GM23248 (cell line): ENCODE data around the gene SLC22A14. TPM values are rescaled to one million over a fixed set of nuclear protein-coding genes. Genes with fewer than 3 reads are reported as not detected.

Experiments
- DNase-seq: peaks from one replicate; pipeline ENCODE4 v3.0.0-alpha.2; 2015
- H2AFZ ChIP-seq: fragments of 200-600 bp; sonication (generic); 2 replicates; pipeline ENCODE4 v1.6.1; 2016; ENCODE audit warnings: antibody characterized with exemption
- H3F3A ChIP-seq: fragments of 200-600 bp; sonication (generic); 2 replicates; pipeline ENCODE4 v1.6.1; 2016; ENCODE audit warnings: mild to moderate bottlenecking, antibody characterized with exemption, mixed run types; ENCODE audit not compliant: insufficient read depth
- H3K27ac ChIP-seq: fragments of 200-600 bp; sonication (generic); 2 replicates; pipeline ENCODE4 v1.5.1; 2016; ENCODE audit warnings: mild to moderate bottlenecking
- H3K27me3 ChIP-seq: fragments of 200-600 bp; sonication (generic); replicated peaks from 2 replicates; pipeline ENCODE4 v1.6.1; 2016; ENCODE audit warnings: mild to moderate bottlenecking; ENCODE audit not compliant: insufficient read depth
- H3K36me3 ChIP-seq: fragments of 200-600 bp; sonication (generic); 2 replicates; pipeline ENCODE4 v1.6.1; 2016; ENCODE audit warnings: low read depth, mild to moderate bottlenecking
- H3K4me1 ChIP-seq: fragments of 200-600 bp; sonication (generic); 2 replicates; pipeline ENCODE4 v1.6.1; 2016; ENCODE audit warnings: mild to moderate bottlenecking; ENCODE audit not compliant: insufficient read depth
- H3K4me2 ChIP-seq: fragments of 200-600 bp; sonication (generic); one replicate; pipeline ENCODE4 v1.6.1; 2016; ENCODE audit warnings: mild to moderate bottlenecking; ENCODE audit not compliant: unreplicated experiment
- H3K4me3 ChIP-seq: fragments of 200-600 bp; sonication (generic); 2 replicates; pipeline ENCODE4 v1.5.1; 2016; ENCODE audit warnings: mild to moderate bottlenecking
- H3K79me2 ChIP-seq: fragments of 200-600 bp; sonication (generic); 2 replicates; pipeline ENCODE4 v1.6.1; 2016; ENCODE audit warnings: mild to moderate bottlenecking; ENCODE audit not compliant: insufficient read depth
- H3K9ac ChIP-seq: fragments of 200-600 bp; sonication (generic); 2 replicates; pipeline ENCODE4 v1.6.1; 2016; ENCODE audit warnings: mild to moderate bottlenecking
- H3K9me2 ChIP-seq: fragments of 200-600 bp; sonication (generic); 2 replicates; pipeline ENCODE4 v1.6.1; 2016; ENCODE audit warnings: mixed run types, mild to moderate bottlenecking, moderate library complexity; ENCODE audit not compliant: insufficient read depth
- H3K9me3 ChIP-seq: fragments of 200-600 bp; sonication (generic); one replicate; pipeline ENCODE4 v1.6.1; 2017; ENCODE audit warnings: low read depth
- H4K20me1 ChIP-seq: fragments of 200-600 bp; sonication (generic); 2 replicates; pipeline ENCODE4 v1.6.0; 2016; ENCODE audit not compliant: insufficient read depth
- EZH2 ChIP-seq: fragments of 200-600 bp; sonication (generic); IDR thresholded peaks from 2 replicates; pipeline ENCODE4 v1.6.1; 2018; ENCODE audit warnings: antibody characterized with exemption, mild to moderate bottlenecking; ENCODE audit not compliant: insufficient read depth, poor library complexity, severe bottlenecking
- EZH2phosphoT487 ChIP-seq: fragments of 200-600 bp; sonication (generic); IDR thresholded peaks from 2 replicates; pipeline ENCODE4 v1.6.1; 2018; ENCODE audit warnings: antibody characterized with exemption, moderate library complexity, mild to moderate bottlenecking, low read depth; ENCODE audit not compliant: insufficient read depth
- WGBS, 2 experiments: methylation state at CpG; one replicate each; pipeline ENCODE4 v1.1.6; 2015 to 2017; ENCODE audit warnings: low lambda C conversion rate in 2 of 2, low coverage in 1 of 2; ENCODE audit errors: missing lambda C conversion rate in 2 of 2; 5-methylcytosine and 5-hydroxymethylcytosine counted together
- in situ Hi-C: fragments of 300-500 bp; cut with MboI; formaldehyde crosslinking; loops from 2 replicates; pipeline ENCODE4 v1.15.0; 2020
- polyA plus RNA-seq: library from polyadenylated mRNA; unstranded; fragments of >200 nt; fragmentation: Nextera tagmentation; extraction: Ambion mirVana; gene quantifications from 2 replicates; pipeline ENCODE4 v1.2.1, GENCODE V29; 2016
- small RNA-seq: library from RNA; depleted of rRNA; stranded (forward); fragments of <200 nt; gene quantifications from one replicate; pipeline ENCODE3, GENCODE V24; 2014; ENCODE audit warnings: low read depth, low replicate concordance
- total RNA-seq: library from RNA; depleted of rRNA; stranded (reverse); fragments of >200 nt; shearing (Covaris generic); gene quantifications from 2 replicates; pipeline ENCODE4 v1.2.3, GENCODE V29; 2014; rRNA removed

Gene SLC22A14
- total and polyA plus RNA-seq, 2 experiments from 2014 or later = 0.08 TPM; not detected in 1

DNA sequence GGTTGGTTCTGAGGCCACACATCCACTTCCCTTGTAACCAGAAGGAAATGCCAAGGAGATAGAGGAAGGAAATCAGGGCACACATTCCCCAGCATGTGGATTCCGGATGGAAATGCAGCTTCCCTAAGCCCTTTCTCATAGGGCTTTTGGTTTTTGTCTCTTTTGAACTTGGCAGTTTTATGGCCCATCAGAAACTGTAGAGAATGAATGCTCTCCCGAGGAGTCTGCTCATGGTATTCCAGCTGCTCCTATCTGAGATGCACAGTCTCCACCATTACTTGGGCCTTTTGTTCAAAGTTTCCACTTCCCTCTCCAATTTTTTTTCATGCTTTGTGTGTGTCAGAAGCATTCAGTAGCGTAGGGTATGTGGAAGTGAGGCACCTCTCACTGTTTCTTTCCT is 85.7 kb downstream of the SLC22A14 start:
- H3K4me3 ChIP-seq = no peak overlapping the region
- H3K9ac ChIP-seq = no peak overlapping the region
- no peaks in the 10 kb centered on the region for H3K79me2 ChIP-seq
- no peaks in the 10 kb centered on the region for H3K4me1 ChIP-seq
- H3K9me2 ChIP-seq = no peaks in the 10 kb centered on the region
- no peak overlapping the region for H2AFZ ChIP-seq
- no peaks in the 10 kb centered on the region for H3K27me3 ChIP-seq
- 72 to 73% methylated on average over 3 of the region's 3 CpGs for WGBS, 2 experiments
- TF ChIP-seq EZH2 (no peak), EZH2phosphoT487 (no peak)
- no peak overlapping the region for H3K4me2 ChIP-seq
- in situ Hi-C loops = no loop called here
- H4K20me1 ChIP-seq = no peaks in the 10 kb centered on the region
- H3K27ac ChIP-seq = no peak overlapping the region
- no peaks in the 10 kb centered on the region for H3F3A ChIP-seq
- no peak for DNase-seq
- H3K9me3 ChIP-seq = no peaks in the 10 kb centered on the region
- no peaks in the 10 kb centered on the region for H3K36me3 ChIP-seq

Small RNA genes within 50 kb of the gene (small RNA-seq; reads per million reads assigned to genes)
- gene RNU6-235P = not detected

Other genes with a start within 250 kb of the SLC22A14 start
- not detected in 2 replicates for gene DLEC1, start 243.1 kb upstream of the SLC22A14 start, total RNA-seq
- gene DLEC1, start 243.1 kb upstream of the SLC22A14 start, polyA plus RNA-seq = 0.15 TPM in 1 of 2 replicates, not detected in the other
- 18.7 and 32.9 TPM in 2 replicates for gene ACAA1, start 145.2 kb upstream of the SLC22A14 start, total RNA-seq
- 49.3 and 50.5 TPM in 2 replicates for gene ACAA1, start 145.2 kb upstream of the SLC22A14 start, polyA plus RNA-seq
- 6.7 and 8.6 TPM in 2 replicates for gene MYD88, start 143.6 kb upstream of the SLC22A14 start, total RNA-seq
- 32.1 and 33.3 TPM in 2 replicates for gene MYD88, start 143.6 kb upstream of the SLC22A14 start, polyA plus RNA-seq
- 29.5 and 40.0 TPM in 2 replicates for gene OXSR1, start 116.8 kb upstream of the SLC22A14 start, total RNA-seq
- 15.0 and 17.1 TPM in 2 replicates for gene OXSR1, start 116.8 kb upstream of the SLC22A14 start, polyA plus RNA-seq
- 0.38 and 0.86 TPM in 2 replicates for gene SLC22A13, start 16.5 kb upstream of the SLC22A14 start, total RNA-seq
- gene SLC22A13, start 16.5 kb upstream of the SLC22A14 start, polyA plus RNA-seq = not detected in 2 replicates
- 4.1 and 4.8 TPM in 2 replicates for gene XYLB, start 64.5 kb downstream of the SLC22A14 start, total RNA-seq
- 5.2 and 5.4 TPM in 2 replicates for gene XYLB, start 64.5 kb downstream of the SLC22A14 start, polyA plus RNA-seq
- 0.76 TPM in 2 replicates for gene ACVR2B, start 171.6 kb downstream of the SLC22A14 start, total RNA-seq
- 0.16 TPM in 2 replicates for gene ACVR2B, start 171.6 kb downstream of the SLC22A14 start, polyA plus RNA-seq
- gene EXOG, start 214.0 kb downstream of the SLC22A14 start, total RNA-seq = 6.4 and 8.6 TPM in 2 replicates
- gene EXOG, start 214.0 kb downstream of the SLC22A14 start, polyA plus RNA-seq = 8.2 and 9.0 TPM in 2 replicates